Gastrocnemius medialis (tissue), 4 donors: Measurements from ENCODE around the gene NBPF6.
"Not testable (repeated sequence)": the region's sequence is repeated elsewhere in the genome, so short reads cannot be mapped to it uniquely, and the experiment has no call there.

Experiments
- CTCF ChIP-seq, 5 experiments: fragments of 450-650 bp in 3 of 5; fragments of 200-600 bp in 2 of 5; sonication (generic) in 2 of 5; IDR thresholded peaks in 4 of 5; conservative IDR thresholded peaks in 1 of 5; 1 replicate in 4 of 5; 2 replicates in 1 of 5; pipeline ENCODE4 v1.5.1; 2016 to 2019; ENCODE audit warnings: antibody characterized with exemption in 5 of 5, mild to moderate bottlenecking in 3 of 5, moderate library complexity in 3 of 5
- POLR2A ChIP-seq, 2 donors: fragments of 450-650 bp; IDR thresholded peaks; one replicate each; pipeline ENCODE4 v1.6.1; 2017; ENCODE audit warnings: antibody characterized with exemption in 2 of 2, mild to moderate bottlenecking in 2 of 2, moderate library complexity in 2 of 2

- TF ChIP-seq CTCF (IDR thresholded peaks at IDR 0.05 in 4 of 5, conservative IDR thresholded peaks at IDR 0.05 in 1 of 5); POLR2A (IDR thresholded peaks at IDR 0.05): not testable (repeated sequence)
Measured at GRCh38 chr1:108470750-108471149, 20.6 kb downstream of the NBPF6 start.
